Caki2 (cell line): ENCODE results near the gene ZER1. TPM values are rescaled to one million over a fixed set of nuclear protein-coding genes. Genes with fewer than 3 reads are reported as not detected.
A peak's percentile ranks its signal among the peaks of the same experiment; 100 is the strongest.

Experiments
- DNase-seq: peaks from one replicate; pipeline ENCODE4 v3.0.0-alpha.2; 2015; ENCODE audit warnings: low read depth
- in situ Hi-C: cut with HindIII; loops from 2 replicates; pipeline ENCODE4 v1.10.0; 2016; ENCODE audit warnings: low sequenced_read_pairs, low pct_unique_long_range_greater_than_20kb, mixed read lengths
- total RNA-seq: library from RNA; depleted of rRNA; stranded (reverse); fragments of >200 nt; shearing (Covaris generic); gene quantifications from 2 replicates; pipeline ENCODE4 v1.2.3, GENCODE V29; 2014; ENCODE audit warnings: low replicate concordance

ZER1 gene
- total RNA-seq, 1 experiment from 2014 or later = 4.7 TPM

DNA sequence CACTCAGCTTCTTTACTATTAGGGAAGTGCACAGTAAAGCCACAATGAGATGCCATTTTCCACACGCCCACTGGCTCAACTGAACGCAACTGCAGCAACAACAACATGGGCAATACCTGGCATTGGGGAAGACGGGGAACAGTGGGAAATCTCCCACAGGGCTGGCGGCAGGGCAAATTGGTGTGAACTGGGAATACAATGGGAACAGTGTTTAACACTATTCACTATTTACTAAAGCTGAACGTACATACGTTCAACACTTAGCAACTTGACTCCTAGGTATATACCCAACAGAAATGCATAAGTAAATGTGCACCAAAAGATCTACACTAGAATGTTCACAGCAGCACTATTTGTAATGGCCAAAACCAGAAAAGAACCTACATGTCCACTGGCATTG lies 14.1 kb downstream of the ZER1 start:
- no peak for DNase-seq
- in situ Hi-C loops = no loop called here

DNA sequence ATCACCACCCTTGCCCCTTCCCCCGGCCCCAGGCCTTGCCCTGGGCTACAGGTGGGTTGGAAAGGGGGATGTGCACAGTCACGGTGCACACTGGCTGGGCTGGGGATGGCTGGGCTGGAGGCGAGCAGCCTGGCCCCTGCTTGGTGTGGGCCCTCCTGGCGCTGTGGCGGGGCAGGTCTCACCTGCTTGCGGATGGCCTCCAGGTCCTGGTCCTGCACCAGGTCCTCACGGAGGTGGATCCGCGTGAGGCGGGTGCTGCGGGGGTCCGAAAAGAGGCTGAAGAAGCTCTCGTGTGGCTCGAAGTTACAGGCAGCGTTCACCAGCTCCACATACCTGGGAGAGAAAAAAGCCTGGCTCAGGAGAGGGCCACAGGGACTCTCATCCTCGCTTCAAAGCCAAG lies 18.1 kb downstream of the ZER1 start:
- in situ Hi-C loops = no loop called here
- no peak for DNase-seq

DNA sequence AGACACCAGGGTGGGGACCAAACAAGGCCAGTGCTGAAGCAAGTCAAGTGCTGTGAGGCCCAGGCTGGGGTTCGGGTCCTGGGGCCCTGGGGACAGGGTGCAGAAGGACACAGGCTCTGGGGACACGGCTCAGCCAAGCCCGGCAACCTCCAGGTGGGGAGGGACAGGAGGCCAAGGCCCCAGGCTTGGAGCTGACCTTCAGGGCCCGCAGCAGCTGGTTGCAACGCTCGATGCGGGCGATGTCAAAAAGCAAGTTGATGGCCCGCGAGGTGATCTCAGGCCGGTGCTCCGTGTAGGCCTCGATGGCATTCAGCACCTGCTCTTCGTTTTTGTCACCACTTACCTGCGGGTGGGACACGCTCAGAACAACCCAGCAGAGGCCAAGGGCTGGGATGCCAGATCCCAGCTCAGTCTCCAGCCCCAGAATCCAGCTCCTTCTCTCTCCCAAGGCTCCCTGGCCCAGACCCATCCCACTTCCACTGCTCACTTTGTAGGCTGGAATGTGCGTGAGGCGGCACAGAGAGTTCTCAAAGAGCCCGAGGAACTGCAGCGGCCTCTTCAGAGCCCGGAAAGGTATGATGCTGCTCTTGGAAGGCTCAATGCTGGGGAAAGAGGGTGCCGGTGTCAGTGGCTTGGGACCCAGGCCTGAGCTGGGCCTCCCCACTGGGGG lies 20.7 kb downstream of the ZER1 start:
- no peak for DNase-seq
- in situ Hi-C loops = no loop called here

DNA sequence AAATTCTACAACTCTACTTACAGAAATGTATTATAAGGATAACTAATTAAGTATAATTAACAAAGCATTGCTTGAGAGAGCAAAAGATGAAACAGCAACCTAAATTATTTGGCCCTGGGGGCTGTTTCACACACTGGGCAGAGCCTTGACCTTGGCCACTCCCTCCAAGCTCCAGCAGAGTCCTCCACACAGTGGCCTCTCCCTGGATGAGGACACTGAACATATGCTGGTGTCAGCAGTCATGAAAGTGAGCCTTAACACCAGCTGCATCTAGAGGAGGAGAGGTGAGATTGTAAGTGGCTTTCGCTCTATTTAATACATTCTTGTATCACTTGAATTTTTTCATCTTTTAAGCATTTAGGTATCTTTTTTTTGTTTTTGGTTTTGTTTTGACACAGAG lies 24.5 kb downstream of the ZER1 start:
- no peak for DNase-seq
- in situ Hi-C loops = no loop called here

DNA sequence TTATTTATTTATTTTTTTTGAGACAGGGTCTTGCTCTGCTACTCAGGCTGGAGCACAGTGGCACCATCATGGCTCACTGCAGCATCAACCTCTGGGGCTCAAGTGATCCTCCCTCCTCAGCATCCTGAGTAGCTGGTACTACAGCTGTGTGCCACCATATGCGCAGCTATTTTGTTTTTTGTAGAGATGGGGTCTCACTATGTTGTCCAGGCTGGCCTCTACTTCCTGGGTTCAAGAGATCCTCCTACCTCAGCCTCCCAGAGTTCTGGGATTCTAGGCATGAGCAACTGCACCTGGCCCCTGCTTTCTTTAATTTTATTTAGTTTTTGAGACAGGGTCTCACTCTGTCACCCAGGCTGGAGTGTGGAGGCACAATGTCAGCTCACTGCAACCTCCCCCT lies 28.3 kb downstream of the ZER1 start:
- DNase-seq = no peak
- in situ Hi-C loops = no loop called here

DNA sequence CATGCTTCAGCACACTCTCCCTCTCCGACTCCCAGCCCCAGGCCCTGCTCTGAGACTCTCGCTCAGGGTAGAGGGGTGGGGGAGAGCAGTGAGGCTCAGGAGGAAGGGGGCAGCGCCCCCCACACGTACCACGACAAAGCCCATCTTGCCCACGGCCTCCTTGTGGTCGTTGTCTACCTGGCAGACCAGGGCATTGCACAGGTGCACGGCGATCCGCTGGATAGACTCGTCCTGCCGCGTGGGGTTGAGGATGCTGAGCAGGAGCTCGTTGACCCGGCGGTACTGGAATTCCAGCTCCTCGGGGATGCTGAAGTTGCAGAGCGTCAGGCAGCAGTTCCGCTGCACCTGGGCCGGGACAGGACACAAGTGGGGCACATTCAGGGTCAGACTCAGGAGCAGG lies 29.3 kb downstream of the ZER1 start:
- in situ Hi-C loops = no loop called here

DNA sequence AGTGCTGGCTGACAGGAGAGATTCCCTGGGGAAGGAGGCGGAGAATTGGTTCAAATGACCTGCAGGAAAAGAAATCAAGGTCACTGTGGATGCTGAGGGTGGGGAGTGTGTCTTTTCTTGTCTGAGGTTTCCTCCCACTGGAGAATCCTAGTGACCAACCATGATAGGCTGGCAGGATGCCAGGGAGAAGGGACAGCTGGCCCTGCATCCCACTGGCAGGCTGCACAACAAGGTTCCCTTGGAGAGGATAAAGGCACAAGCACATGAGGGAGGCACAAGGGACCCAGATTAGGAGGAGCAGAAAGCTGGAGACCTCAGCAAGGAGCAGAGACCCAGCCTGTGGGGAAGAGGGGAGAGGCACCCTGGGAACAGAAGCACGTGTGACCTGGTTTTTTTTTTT lies 36.4 kb downstream of the ZER1 start:
- in situ Hi-C loops = no loop called here
- no peak for DNase-seq

More for the DNA sequence above, 29.3 kb downstream of the ZER1 start:
- no peak for DNase-seq

DNA sequence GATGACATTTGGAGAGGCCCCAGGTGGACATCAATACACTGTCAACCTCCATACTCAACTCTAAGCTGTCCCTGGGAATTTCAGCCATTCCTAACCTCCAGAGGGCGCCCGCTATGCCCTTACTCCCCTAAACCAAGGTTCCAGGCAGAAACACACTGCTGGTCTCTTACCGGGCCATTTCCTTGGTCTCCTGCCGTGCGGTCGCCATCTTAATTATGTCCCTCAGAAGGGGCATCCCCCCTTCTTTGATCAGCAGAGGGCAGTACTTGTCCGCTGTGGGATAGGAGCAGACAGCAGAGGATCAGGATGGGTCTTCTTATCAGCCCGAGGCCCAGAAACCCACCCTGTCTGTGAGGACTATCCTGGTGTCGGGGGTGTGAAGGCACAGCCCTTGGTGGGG lies 38.5 kb downstream of the ZER1 start:
- in situ Hi-C loops = no loop called here
- peak; percentile 70 for DNase-seq

DNA sequence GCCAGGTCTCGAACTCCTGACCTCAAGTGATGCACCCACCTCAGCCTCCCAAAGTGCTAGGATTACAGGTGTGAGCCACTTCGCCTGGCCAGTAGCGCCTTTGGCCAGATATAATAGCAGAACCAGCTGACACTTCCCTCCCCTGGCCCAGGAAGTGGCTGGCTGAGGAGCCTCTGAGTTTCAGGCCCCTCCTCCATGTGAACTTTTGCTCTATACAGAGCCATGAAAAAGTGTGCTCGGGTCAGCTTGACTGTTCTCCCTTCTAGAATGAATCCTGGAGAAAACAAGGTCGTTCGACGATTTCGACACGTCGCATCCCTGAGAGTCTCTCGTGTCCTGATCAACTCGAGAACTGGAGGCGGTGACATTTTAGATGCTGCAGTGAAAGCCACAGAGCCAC lies 39.2 kb downstream of the ZER1 start:
- no peak for DNase-seq
- in situ Hi-C loops = no loop called here

DNA sequence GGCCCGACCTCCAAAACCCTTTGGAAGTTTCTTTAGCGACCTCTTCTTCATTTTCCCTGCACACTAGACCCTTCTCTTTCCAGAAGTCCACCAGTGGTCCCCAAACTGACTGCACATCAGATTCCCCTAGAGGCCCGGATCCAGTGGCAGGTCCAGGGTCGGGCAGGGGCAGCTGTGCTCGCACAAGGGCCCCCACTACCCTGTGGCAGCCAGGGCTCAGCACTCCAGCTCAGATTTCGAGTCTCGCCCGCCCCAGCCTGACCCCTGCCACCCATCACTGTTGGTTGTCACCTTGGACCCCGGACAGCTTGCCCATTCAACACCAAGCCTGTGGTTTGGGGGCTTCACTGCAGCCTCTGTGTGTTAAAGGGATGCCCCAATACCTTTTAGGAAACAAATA lies 40.0 kb downstream of the ZER1 start:
- in situ Hi-C loops = no loop called here
- no peak for DNase-seq

DNA sequence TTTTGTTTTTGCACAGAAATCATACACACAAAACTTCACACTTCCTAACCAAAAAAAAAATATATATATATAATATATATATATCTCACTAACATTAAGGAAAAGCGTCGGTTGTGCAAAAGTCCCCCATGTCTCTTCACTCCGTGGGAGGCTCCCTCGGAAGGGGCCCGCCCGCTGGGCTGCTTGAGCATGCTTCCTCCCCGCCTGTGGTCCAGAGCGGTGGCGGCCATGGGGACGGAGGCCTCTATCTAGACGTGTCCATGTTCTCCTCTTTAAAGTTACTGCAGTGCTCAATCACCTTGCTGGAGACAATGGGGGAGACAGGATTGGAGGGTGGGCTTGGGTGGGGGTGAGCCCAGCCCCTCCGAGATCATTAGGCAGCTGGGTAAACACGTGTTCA lies 40.6 kb downstream of the ZER1 start:
- in situ Hi-C loops = no loop called here
- DNase-seq = no peak

DNA sequence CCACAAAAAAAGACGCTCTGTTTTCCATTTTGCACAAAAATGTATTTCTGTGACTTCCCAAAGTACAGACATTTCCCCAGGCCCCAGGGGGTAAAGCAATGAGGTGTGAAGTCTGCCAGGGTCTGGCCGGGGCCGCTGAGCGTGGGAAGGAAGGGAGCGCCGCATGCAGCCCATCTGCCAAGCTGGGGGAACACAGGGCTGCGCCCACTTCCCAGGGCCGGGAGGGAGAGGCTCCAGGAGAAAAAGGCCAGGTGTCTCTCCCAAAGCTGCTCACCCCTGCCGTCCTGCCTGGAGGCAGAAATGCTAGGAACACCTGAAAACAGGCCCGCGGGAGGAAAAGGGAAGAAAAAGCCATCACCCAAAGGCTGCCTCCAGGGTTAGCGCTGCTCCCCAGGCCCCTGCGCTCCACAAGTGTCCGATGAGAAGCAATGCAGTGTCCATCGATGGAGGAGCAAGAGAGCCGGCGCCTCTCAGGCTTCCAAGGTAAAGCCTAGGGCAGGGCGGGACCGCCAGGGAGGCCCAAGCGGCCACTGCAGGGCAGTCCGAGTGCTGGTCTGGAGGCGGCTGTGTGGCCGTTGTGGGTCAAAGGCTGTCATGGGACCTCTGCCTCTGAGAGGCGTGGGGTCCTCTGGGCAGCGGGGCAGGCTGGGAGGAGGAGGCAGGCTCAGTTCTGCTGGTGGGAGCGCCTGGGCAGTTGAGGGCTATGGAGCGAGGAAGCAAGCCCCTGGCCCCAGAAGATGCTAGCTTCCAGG lies 41.8 kb downstream of the ZER1 start:
- in situ Hi-C loops = no loop called here

DNA sequence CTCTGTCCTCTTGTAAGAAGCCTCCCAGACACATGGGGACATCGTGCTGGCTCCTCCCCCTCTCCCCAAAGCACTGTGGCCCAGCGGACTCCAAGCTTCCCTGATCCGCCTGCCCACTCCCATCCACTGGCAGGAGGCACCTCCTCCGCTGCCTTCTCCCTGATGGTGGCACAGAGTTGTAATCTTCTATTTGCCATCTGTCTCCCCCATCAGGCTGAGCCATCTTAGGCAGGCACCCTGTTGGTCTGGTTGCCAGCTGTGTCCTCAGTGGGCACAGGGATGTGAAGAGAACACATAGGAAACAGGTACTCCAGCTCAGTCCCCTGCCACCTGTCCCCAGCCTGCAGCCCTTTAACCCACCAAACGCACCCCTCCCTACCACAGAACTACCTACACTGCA lies 42.4 kb downstream of the ZER1 start:
- no peak for DNase-seq
- in situ Hi-C loops = no loop called here

More for the DNA sequence above, 41.8 kb downstream of the ZER1 start:
- DNase-seq = no peak

DNA sequence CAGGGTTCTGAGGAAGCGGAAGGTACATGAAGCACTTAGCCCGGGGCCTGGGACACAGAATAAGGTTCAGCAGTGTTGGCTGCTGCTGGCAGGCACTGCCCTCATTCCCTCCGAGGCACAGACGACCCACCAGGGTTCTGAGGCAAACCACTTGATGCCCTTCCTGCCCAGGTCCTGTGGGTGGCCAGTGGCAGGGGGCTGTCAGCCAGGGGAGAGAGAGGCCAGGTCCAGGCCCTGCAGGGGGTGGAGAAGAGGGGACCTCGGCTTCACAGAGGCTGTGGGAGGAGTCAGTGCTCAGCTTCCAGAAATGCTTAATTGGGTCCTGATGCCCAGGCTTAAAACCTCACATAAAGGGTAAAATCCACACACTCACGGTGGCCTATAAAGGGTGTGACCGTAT lies 43.4 kb downstream of the ZER1 start:
- no peak for DNase-seq
- in situ Hi-C loops = no loop called here

DNA sequence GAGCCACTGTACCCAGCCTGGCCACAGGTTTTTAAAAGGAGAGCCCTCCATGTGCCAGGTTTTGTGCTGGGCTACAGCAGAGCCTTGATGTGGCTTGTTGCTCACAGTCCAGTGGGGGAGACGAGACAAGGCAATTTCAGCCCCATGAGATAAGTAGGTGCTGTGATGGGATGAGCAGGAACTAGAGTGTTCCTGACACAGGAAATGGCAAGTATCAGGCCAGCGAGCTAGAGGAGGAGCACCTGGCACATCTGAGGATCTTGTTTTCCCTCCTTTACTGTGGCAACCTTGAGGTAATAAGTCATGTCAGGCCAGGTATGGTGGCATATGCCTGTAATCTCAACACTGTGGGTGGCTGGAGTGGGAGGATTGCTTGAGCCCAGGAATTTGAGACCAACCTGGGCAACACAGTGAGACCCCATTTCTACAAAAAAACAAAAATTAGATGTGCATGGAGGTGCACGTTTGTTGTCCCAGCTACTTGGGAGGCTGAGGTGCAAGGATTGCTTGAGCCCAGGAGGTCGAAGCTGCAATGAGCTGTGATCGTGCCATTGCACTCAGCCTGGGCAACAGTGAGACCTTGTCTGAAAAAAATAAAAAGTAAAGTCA lies 44.0 kb downstream of the ZER1 start:
- in situ Hi-C loops = no loop called here
- DNase-seq = no peak

DNA sequence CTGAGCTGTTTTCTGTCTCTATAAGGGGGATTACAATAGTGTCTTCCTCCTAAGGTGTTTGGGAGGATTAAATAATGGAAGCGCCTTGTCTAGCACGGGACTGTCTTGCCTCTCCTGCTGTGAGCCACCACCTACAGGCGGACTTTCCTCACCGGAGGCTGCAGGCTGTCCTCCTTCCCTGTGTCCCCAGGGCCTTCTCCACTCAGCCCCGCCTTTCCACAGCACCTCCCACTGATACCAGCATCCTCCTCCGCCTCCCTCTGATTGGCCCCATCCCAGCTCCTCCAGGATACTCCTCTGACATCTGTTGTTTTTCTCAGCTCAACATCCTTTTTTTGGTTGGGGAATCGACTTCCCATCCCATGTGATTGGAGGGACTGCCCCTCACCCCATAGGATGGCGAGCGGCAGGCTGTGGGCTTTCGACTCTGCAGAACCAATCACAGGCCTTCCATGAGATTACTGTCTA lies 46.9 kb downstream of the ZER1 start:
- peak; percentile 92 for DNase-seq
- in situ Hi-C loops = no loop called here

DNA sequence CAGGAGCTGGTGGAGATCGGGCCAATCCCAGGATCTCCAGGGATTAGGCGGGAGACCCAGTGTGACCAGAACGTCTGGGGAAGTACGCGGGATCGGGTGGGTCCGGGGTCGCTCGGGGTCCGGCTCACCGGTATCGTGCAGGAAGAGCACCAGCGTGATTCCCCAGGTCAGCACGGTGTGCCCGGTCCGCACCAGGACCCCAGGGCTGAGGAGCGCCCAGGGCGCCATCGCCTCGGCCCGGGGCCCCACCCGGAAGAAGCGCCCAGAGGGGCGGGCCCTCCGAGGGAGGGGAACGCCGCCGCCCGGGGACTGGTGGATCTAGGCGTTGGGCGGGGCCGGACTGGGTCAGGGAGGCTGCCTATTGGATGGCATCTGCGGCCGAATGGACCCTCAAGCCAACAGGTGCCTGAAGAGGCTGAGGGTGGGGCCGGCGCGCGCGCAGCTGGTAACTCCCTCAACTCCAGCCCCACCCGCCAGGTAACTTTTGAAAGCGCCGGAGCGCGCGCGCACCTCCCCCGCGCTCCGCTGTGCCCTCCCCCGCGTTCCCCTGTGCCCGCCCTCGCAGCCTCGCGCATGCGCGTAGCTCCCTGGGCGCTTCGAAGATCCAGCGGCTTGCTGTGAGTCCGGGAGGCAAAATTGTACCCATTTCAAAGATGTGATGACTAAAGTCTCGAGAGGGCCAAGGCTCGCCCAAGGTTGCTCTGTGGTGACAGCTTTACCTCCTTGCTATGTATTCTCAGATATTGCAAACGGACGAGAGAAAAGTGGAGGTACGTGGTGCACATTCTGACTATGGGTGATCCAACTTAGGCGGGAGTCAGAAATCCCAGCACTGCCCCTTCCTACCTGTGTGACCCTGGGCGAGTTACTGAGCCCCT lies 47.6 kb downstream of the ZER1 start, which contains the start of gene ZDHHC12:
ZDHHC12 (minus strand) TSS at position 262 of the 878 bp plus-strand sequence; CDS start at position 228, 34 bp downstream.
- DNase-seq = peak; percentile 97
- in situ Hi-C loops = no loop called here

DNA sequence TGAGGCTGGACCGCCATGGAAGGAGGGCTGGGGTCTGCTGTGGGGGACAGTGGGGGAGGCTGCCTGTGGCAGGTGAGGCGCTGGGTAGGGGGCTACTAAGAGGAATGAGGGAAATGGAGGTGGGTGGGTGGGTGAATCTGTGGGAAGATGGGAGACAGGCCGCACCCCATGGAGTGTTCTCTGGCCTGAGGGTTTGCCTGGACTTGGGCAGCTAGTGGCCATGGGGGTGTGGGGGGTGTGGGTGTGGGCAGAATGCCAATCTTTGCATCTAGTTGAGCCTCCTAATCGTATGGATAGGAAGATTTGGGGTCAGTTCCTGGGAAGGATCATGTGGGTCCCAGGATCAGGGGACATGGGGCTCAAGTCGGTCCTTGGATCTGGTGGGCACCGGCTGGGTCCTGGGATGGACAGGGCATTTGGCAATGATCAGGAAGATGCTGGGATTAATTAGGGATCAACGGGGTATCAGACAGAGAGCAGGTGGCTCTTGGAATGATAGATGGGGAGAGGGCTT lies 48.3 kb downstream of the ZER1 start:
- in situ Hi-C loops = no loop called here
- no peak for DNase-seq
